Measurements from ENCODE around the gene MGAM2.

The MGAM2 gene

GRCh38 chr7:142150356-142150755 is 38.8 kb downstream of the MGAM2 start:
- H3K4me2 ChIP-seq (ENCODE audit: low read length) = no peak overlapping the region
- TF ChIP-seq CTCF (IDR thresholded peaks at IDR 0.05; ENCODE audit: low read depth, low read length) (no peak), EZH2phosphoT487 (IDR thresholded peaks at IDR 0.05; ENCODE audit: low read depth) (no peak)
- H3K4me3 ChIP-seq (ENCODE audit: low read length) = no peak overlapping the region
- H3K9ac ChIP-seq (ENCODE audit: low read length) = no peak overlapping the region
- no peaks in the 10 kb centered on the region for H3K79me2 ChIP-seq (ENCODE audit: low read length)
- H3K36me3 ChIP-seq (replicated peaks; ENCODE audit: low read depth, low read length) = no peaks in the 10 kb centered on the region
- no peak overlapping the region for H3K27ac ChIP-seq (ENCODE audit: low read length)
- no peaks in the 10 kb centered on the region for H3K9me3 ChIP-seq (ENCODE audit: insufficient read depth, low read length)
- peaks cover 21% of the 10 kb centered on the region; the same call in 1 of the 2 replicates for H3K27me3 ChIP-seq (ENCODE audit: low read depth, low read length)
- peaks cover 11% of the 10 kb centered on the region; the same call in 1 of the 2 replicates for H3K4me1 ChIP-seq (ENCODE audit: low read length)
- H4K20me1 ChIP-seq (ENCODE audit: insufficient read depth, low read length) = no peaks in the 10 kb centered on the region
- H2AFZ ChIP-seq (ENCODE audit: low read depth, low read length) = no peak overlapping the region

GRCh38 chr7:142150869-142151268 is 39.4 kb downstream of the MGAM2 start:
- H3K79me2 ChIP-seq (ENCODE audit: low read length) = no peaks in the 10 kb centered on the region
- H3K4me2 ChIP-seq (ENCODE audit: low read length) = no peak overlapping the region
- no peak overlapping the region for H3K4me3 ChIP-seq (ENCODE audit: low read length)
- H4K20me1 ChIP-seq (ENCODE audit: insufficient read depth, low read length) = no peaks in the 10 kb centered on the region
- H3K9ac ChIP-seq (ENCODE audit: low read length) = no peak overlapping the region
- peaks cover 11% of the 10 kb centered on the region; the same call in 1 of the 2 replicates for H3K4me1 ChIP-seq (ENCODE audit: low read length)
- no peak overlapping the region for H2AFZ ChIP-seq (ENCODE audit: low read depth, low read length)
- no peaks in the 10 kb centered on the region for H3K36me3 ChIP-seq (replicated peaks; ENCODE audit: low read depth, low read length)
- H3K27me3 ChIP-seq (ENCODE audit: low read depth, low read length) = peaks cover 20% of the 10 kb centered on the region; the same call in 1 of the 2 replicates
- H3K27ac ChIP-seq (ENCODE audit: low read length) = no peak overlapping the region
- no peak for TF ChIP-seq EZH2phosphoT487 (IDR thresholded peaks at IDR 0.05; ENCODE audit: low read depth)
- no peak for TF ChIP-seq CTCF (IDR thresholded peaks at IDR 0.05; ENCODE audit: low read depth, low read length)
- H3K9me3 ChIP-seq (ENCODE audit: insufficient read depth, low read length) = no peaks in the 10 kb centered on the region

DNA sequence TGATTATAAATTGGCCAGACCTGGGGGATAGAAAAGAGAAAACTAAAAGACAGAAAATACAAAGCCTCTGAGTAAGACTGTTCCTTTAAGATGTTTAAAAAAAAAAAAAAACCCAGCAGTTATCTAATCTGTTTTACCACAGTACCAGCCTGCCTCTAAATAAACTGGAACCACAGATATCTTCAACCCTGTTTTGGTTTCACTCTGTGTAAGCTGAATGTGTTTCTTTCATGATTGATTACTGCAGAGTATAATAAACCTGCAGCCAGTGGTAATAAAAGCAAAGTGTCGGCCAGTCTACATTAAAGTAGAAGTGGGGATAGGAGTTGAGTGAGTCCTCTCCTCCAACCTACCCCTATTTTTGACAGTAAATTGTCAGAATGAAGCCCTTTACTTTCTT is 40.6 kb downstream of the MGAM2 start:
- no peak overlapping the region for H2AFZ ChIP-seq (ENCODE audit: low read depth, low read length)
- H3K79me2 ChIP-seq (ENCODE audit: low read length) = no peaks in the 10 kb centered on the region
- H3K27me3 ChIP-seq (ENCODE audit: low read depth, low read length) = peaks cover 25% of the 10 kb centered on the region; the same call in 1 of the 2 replicates
- no peak for TF ChIP-seq EZH2phosphoT487 (IDR thresholded peaks at IDR 0.05; ENCODE audit: low read depth)
- TF ChIP-seq CTCF (IDR thresholded peaks at IDR 0.05; ENCODE audit: low read depth, low read length) = no peak
- H3K9ac ChIP-seq (ENCODE audit: low read length) = no peak overlapping the region
- H3K4me2 ChIP-seq (ENCODE audit: low read length) = peak overlapping the region; percentile 13; the same call in 1 of the 2 replicates
- no peaks in the 10 kb centered on the region for H4K20me1 ChIP-seq (ENCODE audit: insufficient read depth, low read length)
- no peaks in the 10 kb centered on the region for H3K36me3 ChIP-seq (replicated peaks; ENCODE audit: low read depth, low read length)
- no peak overlapping the region for H3K4me3 ChIP-seq (ENCODE audit: low read length)
- H3K27ac ChIP-seq (ENCODE audit: low read length) = no peak overlapping the region
- H3K9me3 ChIP-seq (ENCODE audit: insufficient read depth, low read length) = no peaks in the 10 kb centered on the region
- peaks cover 11% of the 10 kb centered on the region; the same call in 1 of the 2 replicates for H3K4me1 ChIP-seq (ENCODE audit: low read length)

- no peak overlapping the region for H3K4me3 ChIP-seq (ENCODE audit: low read length)
- H3K27me3 ChIP-seq (ENCODE audit: low read depth, low read length) = peaks cover 25% of the 10 kb centered on the region; the same call in 1 of the 2 replicates
- no peaks in the 10 kb centered on the region for H3K9me3 ChIP-seq (ENCODE audit: insufficient read depth, low read length)
- H3K4me1 ChIP-seq (ENCODE audit: low read length) = peaks cover 11% of the 10 kb centered on the region; the same call in 1 of the 2 replicates
- no peak overlapping the region for H3K27ac ChIP-seq (ENCODE audit: low read length)
- H3K79me2 ChIP-seq (ENCODE audit: low read length) = no peaks in the 10 kb centered on the region
- no peak overlapping the region for H2AFZ ChIP-seq (ENCODE audit: low read depth, low read length)
- no peak overlapping the region for H3K9ac ChIP-seq (ENCODE audit: low read length)
- H4K20me1 ChIP-seq (ENCODE audit: insufficient read depth, low read length) = no peaks in the 10 kb centered on the region
- no peaks in the 10 kb centered on the region for H3K36me3 ChIP-seq (replicated peaks; ENCODE audit: low read depth, low read length)
- TF ChIP-seq EZH2phosphoT487 (IDR thresholded peaks at IDR 0.05; ENCODE audit: low read depth) (no peak), CTCF (IDR thresholded peaks at IDR 0.05; ENCODE audit: low read depth, low read length) (peak; percentile 63)
- no peak overlapping the region for H3K4me2 ChIP-seq (ENCODE audit: low read length)
Measured at GRCh38 chr7:142153400-142153799, 41.9 kb downstream of the MGAM2 start.

Data from OCI-LY3 (cell line).